SJSA1 (cell line): ENCODE measurements around the gene TNFAIP1. TPM values are rescaled to one million over a fixed set of nuclear protein-coding genes. Genes with fewer than 3 reads are reported as not detected.

Experiments
- DNase-seq, 2 experiments: peaks; one replicate each; pipeline ENCODE4 v3.0.0-alpha.2; 2015 to 2020; ENCODE audit warnings: low spot score in 2 of 2, low read depth in 1 of 2
- H3K27ac ChIP-seq: fragments of 250-450 bp; sonication (Bioruptor Pico); 2 replicates; pipeline ENCODE4 v1.5.1; 2020; ENCODE audit warnings: mild to moderate bottlenecking, moderate library complexity
- H3K27me3 ChIP-seq: fragments of 250-450 bp; sonication (Bioruptor Pico); replicated peaks from 2 replicates; pipeline ENCODE4 v1.5.1; 2020; ENCODE audit warnings: mild to moderate bottlenecking, moderate library complexity
- H3K36me3 ChIP-seq: fragments of 250-450 bp; sonication (Bioruptor Pico); 2 replicates; pipeline ENCODE4 v1.5.1; 2020; ENCODE audit warnings: mild to moderate bottlenecking
- H3K4me1 ChIP-seq: fragments of 250-450 bp; sonication (Bioruptor Pico); replicated peaks from 2 replicates; pipeline ENCODE4 v1.6.1; 2021; ENCODE audit warnings: mild to moderate bottlenecking
- H3K4me3 ChIP-seq: fragments of 250-450 bp; sonication (Bioruptor Pico); 2 replicates; pipeline ENCODE4 v1.5.1; 2020; ENCODE audit warnings: mild to moderate bottlenecking
- H3K9me3 ChIP-seq: fragments of 250-450 bp; sonication (Bioruptor Pico); replicated peaks from 2 replicates; pipeline ENCODE4 v1.5.1; 2020; ENCODE audit warnings: mild to moderate bottlenecking
- total RNA-seq: library from RNA; depleted of rRNA; stranded (reverse); fragments of >200 nt; shearing (Covaris generic); gene quantifications from 2 replicates; pipeline ENCODE4 v1.2.3, GENCODE V29; 2014; rRNA removed

The TNFAIP1 gene
- total RNA-seq, 1 experiment from 2014 or later: 30.0 TPM

GRCh38 chr17:28395426-28395825, 59.9 kb downstream of the TNFAIP1 start:
- Histone ChIP-seq H3K27me3 (no peaks in the 10 kb centered on the region), H3K36me3 (peaks cover 8% of the 10 kb centered on the region; the same call in 1 of the 2 replicates), H3K9me3 (no peaks in the 10 kb centered on the region), H3K27ac (no peak overlapping the region), H3K4me1 (no peaks in the 10 kb centered on the region), H3K4me3 (no peak overlapping the region)
- no peak for DNase-seq

GRCh38 chr17:28395968-28396367, 60.4 kb downstream of the TNFAIP1 start:
- Histone ChIP-seq H3K9me3 (no peaks in the 10 kb centered on the region), H3K27ac (no peak overlapping the region), H3K4me3 (no peak overlapping the region), H3K4me1 (no peaks in the 10 kb centered on the region), H3K36me3 (0 out of 2 replicates have a peak, but pooled peaks cover 3% of the 10 kb centered on the region), H3K27me3 (no peaks in the 10 kb centered on the region)
- DNase-seq: no peak

Other genes with a start within 250 kb of the TNFAIP1 start
- gene TMEM97, start 16.6 kb upstream of the TNFAIP1 start, total RNA-seq: 51.0 and 61.5 TPM in 2 replicates
- 40.2 and 52.1 TPM in 2 replicates for gene IFT20, start 289 bp upstream of the TNFAIP1 start, total RNA-seq
- 110 and 125 TPM in 2 replicates for gene POLDIP2, start 21.8 kb downstream of the TNFAIP1 start, total RNA-seq
- not detected in 2 replicates for gene SEBOX, start 29.4 kb downstream of the TNFAIP1 start, total RNA-seq
- gene VTN, start 34.5 kb downstream of the TNFAIP1 start, total RNA-seq: 0.08 TPM in 1 of 2 replicates, not detected in the other
- 10.8 and 18.0 TPM in 2 replicates for gene SARM1, start 35.9 kb downstream of the TNFAIP1 start, total RNA-seq
- gene SLC46A1, start 70.5 kb downstream of the TNFAIP1 start, total RNA-seq: 1.8 and 2.5 TPM in 2 replicates
- not detected in 2 replicates for gene SLC13A2, start 137.9 kb downstream of the TNFAIP1 start, total RNA-seq
- not detected in 2 replicates for gene FOXN1, start 170.6 kb downstream of the TNFAIP1 start, total RNA-seq
- 19.7 and 27.2 TPM in 2 replicates for gene UNC119, start 216.9 kb downstream of the TNFAIP1 start, total RNA-seq
- gene PIGS, start 235.8 kb downstream of the TNFAIP1 start, total RNA-seq: 40.8 and 81.8 TPM in 2 replicates
- 6.1 and 9.4 TPM in 2 replicates for gene ALDOC, start 241.1 kb downstream of the TNFAIP1 start, total RNA-seq